GM12878 (cell line): ENCODE results near the gene ANKRD24. TPM values are rescaled to one million over a fixed set of nuclear protein-coding genes. Genes with fewer than 3 reads are reported as not detected.

Source experiments
- ATAC-seq: fragments of 200-7000 bp; cut with Tn5 transposase; 3 replicates; pipeline ENCODE4 v1.9.1; 2020; ENCODE audit warnings: mild to moderate bottlenecking, moderate library complexity
- BruUV-seq: library from RNA; stranded (reverse); fragments of 400-500 nt; replicated peaks from 2 replicates; lab custom pipeline; 2021; lab: Mats Ljungman, UMichigan
- CTCF ChIA-PET: fragments of 300-600 bp; sonication (Branson Sonifier 250); formaldehyde crosslinking; extraction: SDS; loops from one replicate; lab custom pipeline; 2021; ENCODE audit warnings: inconsistent platforms; lab: Yijun Ruan, JAX
- POLR2A ChIA-PET: fragments of 350-600 bp; formaldehyde crosslinking; extraction: SDS; loops from one replicate; lab custom pipeline; 2021; ENCODE audit warnings: inconsistent platforms; lab: Charles Lee
- RAD21 ChIA-PET: fragments of 300-600 bp; sonication (Branson Sonifier 250); formaldehyde crosslinking; loops from one replicate; lab custom pipeline; 2023; ENCODE audit warnings: antibody characterized with exemption; ENCODE audit not compliant: unreplicated experiment; lab: Charles Lee
- SMC1A ChIA-PET: fragments of 300-600 bp; sonication (Branson Sonifier 250); formaldehyde crosslinking; loops from one replicate; lab custom pipeline; 2023; ENCODE audit not compliant: unreplicated experiment, uncharacterized antibody; lab: Charles Lee
- DNase-seq: peaks from one replicate; pipeline ENCODE4 v3.0.0-alpha.2; 2011; ENCODE audit warnings: low read depth, low spot score
- FAIRE-seq: peaks from 3 replicates; lab custom pipeline; 2011; peaks lifted over from hg19 to GRCh38; lab: Jason Lieb, UNC
- H2AFZ ChIP-seq: 2 replicates; pipeline ENCODE4 v1.6.0; 2011; ENCODE audit warnings: low read depth, low read length, control low read depth; ENCODE audit not compliant: control insufficient read depth
- H3K27ac ChIP-seq: 2 replicates; pipeline ENCODE4 v1.5.1; 2011; ENCODE audit warnings: control low read depth; ENCODE audit not compliant: control insufficient read depth, insufficient read depth
- H3K27me3 ChIP-seq, 2 experiments: replicated peaks in 1 of 2; 2 replicates each; pipeline versions ENCODE4 v1.6.0 to v1.6.1; 2011; ENCODE audit warnings: low read length in 1 of 2; ENCODE audit not compliant: control insufficient read depth in 2 of 2, insufficient read depth in 2 of 2
- H3K36me3 ChIP-seq, 2 experiments: 2 replicates each; pipeline ENCODE4 v1.5.1; 2011; ENCODE audit warnings: low read length in 1 of 2; ENCODE audit not compliant: control insufficient read depth in 2 of 2, insufficient read depth in 2 of 2
- H3K4me1 ChIP-seq: 2 replicates; pipeline ENCODE4 v1.6.1; 2011; ENCODE audit warnings: mild to moderate bottlenecking, low read length, moderate library complexity, mixed read lengths; ENCODE audit not compliant: control insufficient read depth, insufficient read depth
- H3K4me2 ChIP-seq: 2 replicates; pipeline ENCODE4 v1.6.0; 2011; ENCODE audit warnings: control low read depth; ENCODE audit not compliant: control insufficient read depth, insufficient read depth
- H3K4me3 ChIP-seq: fragments of 200-600 bp; sonication (generic); 2 replicates; pipeline ENCODE4 v1.5.1; 2016
- H3K79me2 ChIP-seq: 2 replicates; pipeline ENCODE4 v1.6.0; 2011; ENCODE audit warnings: low read length; ENCODE audit not compliant: control insufficient read depth, insufficient read depth
- H3K9ac ChIP-seq: 2 replicates; pipeline ENCODE4 v1.8.0; 2011; ENCODE audit warnings: low read length, control low read depth, mixed read lengths; ENCODE audit not compliant: control insufficient read depth, insufficient read depth
- H3K9me3 ChIP-seq: replicated peaks from 3 replicates; pipeline ENCODE4 v1.5.1; 2011; ENCODE audit warnings: mild to moderate bottlenecking, low read length; ENCODE audit not compliant: control insufficient read depth, insufficient read depth
- H4K20me1 ChIP-seq: 2 replicates; pipeline ENCODE4 v1.6.0; 2011; ENCODE audit not compliant: control insufficient read depth, insufficient read depth
- BMI1 ChIP-seq: fragments of 450-650 bp; IDR thresholded peaks from 2 replicates; pipeline ENCODE4 v1.6.1; 2016; ENCODE audit warnings: mild to moderate bottlenecking, moderate library complexity, borderline replicate concordance
- EED ChIP-seq: sonication (generic); IDR thresholded peaks from 2 replicates; pipeline ENCODE4 v1.6.1; 2016; ENCODE audit warnings: antibody characterized with exemption, low read depth
- IRF4 ChIP-seq: IDR thresholded peaks from 2 replicates; pipeline ENCODE4 v1.6.1; 2011; ENCODE audit warnings: low read depth, low read length
- KAT2A ChIP-seq: conservative IDR thresholded peaks from 2 replicates; pipeline ENCODE4 v1.6.1; 2011; ENCODE audit warnings: low read depth, low read length; ENCODE audit not compliant: control insufficient read depth
- KDM1A ChIP-seq: fragments of 200-600 bp; sonication (generic); IDR thresholded peaks from 2 replicates; pipeline ENCODE4 v1.6.1; 2016; ENCODE audit warnings: borderline replicate concordance
- MEF2B ChIP-seq: fragments of 450-650 bp; IDR thresholded peaks from 2 replicates; pipeline ENCODE4 v1.6.1; 2018; ENCODE audit warnings: mild to moderate bottlenecking, moderate library complexity; ENCODE audit not compliant: partially characterized antibody, poor library complexity, severe bottlenecking
- NFXL1 ChIP-seq: fragments of 450-650 bp; IDR thresholded peaks from 2 replicates; pipeline ENCODE4 v1.6.1; 2017; ENCODE audit warnings: antibody characterized with exemption, mild to moderate bottlenecking, borderline replicate concordance
- PAX8 ChIP-seq: fragments of 450-650 bp; IDR thresholded peaks from 2 replicates; pipeline ENCODE4 v1.6.1; 2017; ENCODE audit warnings: mild to moderate bottlenecking, moderate library complexity
- RUNX3 ChIP-seq: IDR thresholded peaks from 2 replicates; pipeline ENCODE4 v1.6.1; 2012; ENCODE audit warnings: low read length, inconsistent platforms
- SIN3A ChIP-seq: IDR thresholded peaks from 2 replicates; pipeline ENCODE4 v1.6.1; 2012; ENCODE audit warnings: low read depth, low read length, improper control_type of control experiment
- ZNF207 ChIP-seq: fragments of 450-650 bp; IDR thresholded peaks from 2 replicates; pipeline ENCODE4 v1.6.1; 2014; ENCODE audit warnings: antibody characterized with exemption, mild to moderate bottlenecking, borderline replicate concordance
- WGBS: methylation state at CpG from one replicate; pipeline ENCODE4 v1.1.6; 2016; ENCODE audit warnings: low lambda C conversion rate; ENCODE audit not compliant: insufficient replicate concordance, insufficient coverage; ENCODE audit errors: missing lambda C conversion rate; 5-methylcytosine and 5-hydroxymethylcytosine counted together
- in situ Hi-C: fragments of 300-500 bp; cut with MboI; formaldehyde crosslinking; loops from 9 replicates; pipeline ENCODE4 v1.14.3; 2018; ENCODE audit warnings: mixed read lengths
- intact Hi-C: fragments of 100-400 bp; cut with micrococcal nuclease; formaldehyde crosslinking; loops from one replicate; pipeline ENCODE4 v1.14.2; 2022; ENCODE audit not compliant: unreplicated experiment
- polyA plus RNA-seq, 11 experiments: library from polyadenylated mRNA; depleted of rRNA in 4 of 11; unstranded in 6 of 11; stranded (reverse) in 5 of 11; fragments of >200 nt; fragmentation: Nextera tagmentation in 4 of 11; fragmentation: Illumina TruSeq in 1 of 11; extraction: Ambion mirVana in 4 of 11; extraction: Trizol in 1 of 11; gene quantifications; 1 replicate in 1 of 11; 2 replicates in 10 of 11; pipeline versions ENCODE4 v1.2.1 to v1.2.3, GENCODE V29; 2011 to 2016; ENCODE audit warnings: inconsistent platforms in 2 of 11, missing spikeins in 2 of 11, low read depth in 1 of 11
- total RNA-seq, 4 experiments: library from RNA; depleted of rRNA in 3 of 4; stranded (reverse); fragments of >200 nt in 3 of 4; fragmentation: Illumina TruSeq in 1 of 4; extraction: Trizol in 1 of 4; gene quantifications; 2 replicates each; pipeline versions ENCODE4 v1.2.1 to v1.2.3, GENCODE V29; 2013 to 2021
- TF ChIP-seq, protein P1 (sequence below): fragments of 450-650 bp; IDR thresholded peaks from 2 replicates; pipeline ENCODE4 v1.6.1; 2018; ENCODE audit warnings: borderline replicate concordance, mild to moderate bottlenecking; ENCODE audit not compliant: partially characterized antibody
- TF ChIP-seq, protein P2 (sequence below): fragments of 450-650 bp; formaldehyde crosslinking; IDR thresholded peaks from 2 replicates; pipeline ENCODE4 v1.4.0; 2020; ENCODE audit warnings: mild to moderate bottlenecking, moderate library complexity
- TF ChIP-seq, protein P3 (sequence below): IDR thresholded peaks from 2 replicates; pipeline ENCODE4 v1.6.1; 2011; ENCODE audit warnings: mild to moderate bottlenecking, low read depth, low read length, moderate library complexity; ENCODE audit not compliant: insufficient replicate concordance
- TF ChIP-seq, protein P4 (sequence below): fragments of 150-350 bp; IDR thresholded peaks from 2 replicates; pipeline ENCODE4 v1.6.1; 2014; ENCODE audit warnings: mild to moderate bottlenecking, low read depth, low read length

Gene ANKRD24
- total and polyA plus RNA-seq, 10 of the 15 experiments (the other 5 are each of a cell fraction or from before 2014, with no cell fraction given), result 0.02 to 0.59 (median 0.35) TPM; not detected in 1

- Histone ChIP-seq H4K20me1 (no peaks in the 10 kb centered on the region), H2AFZ (no peak overlapping the region), H3K9me3 (no peaks in the 10 kb centered on the region; the same call in 2 of the 3 replicates), H3K27me3 (no peaks in the 10 kb centered on the region; a peak in 1 of 4 replicates), H3K79me2 (no peaks in the 10 kb centered on the region), H3K4me1 (no peaks in the 10 kb centered on the region), H3K27ac (no peak overlapping the region), H3K36me3 (no peaks in the 10 kb centered on the region), H3K4me3 (no peak overlapping the region), H3K9ac (no peak overlapping the region), H3K4me2 (no peak overlapping the region)
- DNase-seq, result no peak
- in situ Hi-C loops (no loop called here), intact Hi-C loops (no loop called here)
- POLR2A ChIA-PET, result no interaction called here
- SMC1A ChIA-PET, result no interaction called here
- CTCF ChIA-PET, result no interaction called here
- BruUV-seq, result no TSS peak
- 20% methylated on average over 7 of the region's 7 CpGs for WGBS
- no peak for ATAC-seq
- no peak for FAIRE-seq
- RAD21 ChIA-PET, result no interaction called here
- TF ChIP-seq, protein P1, sequence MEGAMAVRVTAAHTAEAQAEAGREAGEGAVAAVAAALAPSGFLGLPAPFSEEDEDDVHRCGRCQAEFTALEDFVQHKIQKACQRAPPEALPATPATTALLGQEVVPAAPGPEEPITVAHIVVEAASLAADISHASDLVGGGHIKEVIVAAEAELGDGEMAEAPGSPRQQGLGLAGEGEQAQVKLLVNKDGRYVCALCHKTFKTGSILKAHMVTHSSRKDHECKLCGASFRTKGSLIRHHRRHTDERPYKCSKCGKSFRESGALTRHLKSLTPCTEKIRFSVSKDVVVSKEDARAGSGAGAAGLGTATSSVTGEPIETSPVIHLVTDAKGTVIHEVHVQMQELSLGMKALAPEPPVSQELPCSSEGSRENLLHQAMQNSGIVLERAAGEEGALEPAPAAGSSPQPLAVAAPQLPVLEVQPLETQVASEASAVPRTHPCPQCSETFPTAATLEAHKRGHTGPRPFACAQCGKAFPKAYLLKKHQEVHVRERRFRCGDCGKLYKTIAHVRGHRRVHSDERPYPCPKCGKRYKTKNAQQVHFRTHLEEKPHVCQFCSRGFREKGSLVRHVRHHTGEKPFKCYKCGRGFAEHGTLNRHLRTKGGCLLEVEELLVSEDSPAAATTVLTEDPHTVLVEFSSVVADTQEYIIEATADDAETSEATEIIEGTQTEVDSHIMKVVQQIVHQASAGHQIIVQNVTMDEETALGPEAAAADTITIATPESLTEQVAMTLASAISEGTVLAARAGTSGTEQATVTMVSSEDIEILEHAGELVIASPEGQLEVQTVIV, result no peak
- no peak for TF ChIP-seq RUNX3
- no peak for TF ChIP-seq KAT2A
- TF ChIP-seq, protein P2, sequence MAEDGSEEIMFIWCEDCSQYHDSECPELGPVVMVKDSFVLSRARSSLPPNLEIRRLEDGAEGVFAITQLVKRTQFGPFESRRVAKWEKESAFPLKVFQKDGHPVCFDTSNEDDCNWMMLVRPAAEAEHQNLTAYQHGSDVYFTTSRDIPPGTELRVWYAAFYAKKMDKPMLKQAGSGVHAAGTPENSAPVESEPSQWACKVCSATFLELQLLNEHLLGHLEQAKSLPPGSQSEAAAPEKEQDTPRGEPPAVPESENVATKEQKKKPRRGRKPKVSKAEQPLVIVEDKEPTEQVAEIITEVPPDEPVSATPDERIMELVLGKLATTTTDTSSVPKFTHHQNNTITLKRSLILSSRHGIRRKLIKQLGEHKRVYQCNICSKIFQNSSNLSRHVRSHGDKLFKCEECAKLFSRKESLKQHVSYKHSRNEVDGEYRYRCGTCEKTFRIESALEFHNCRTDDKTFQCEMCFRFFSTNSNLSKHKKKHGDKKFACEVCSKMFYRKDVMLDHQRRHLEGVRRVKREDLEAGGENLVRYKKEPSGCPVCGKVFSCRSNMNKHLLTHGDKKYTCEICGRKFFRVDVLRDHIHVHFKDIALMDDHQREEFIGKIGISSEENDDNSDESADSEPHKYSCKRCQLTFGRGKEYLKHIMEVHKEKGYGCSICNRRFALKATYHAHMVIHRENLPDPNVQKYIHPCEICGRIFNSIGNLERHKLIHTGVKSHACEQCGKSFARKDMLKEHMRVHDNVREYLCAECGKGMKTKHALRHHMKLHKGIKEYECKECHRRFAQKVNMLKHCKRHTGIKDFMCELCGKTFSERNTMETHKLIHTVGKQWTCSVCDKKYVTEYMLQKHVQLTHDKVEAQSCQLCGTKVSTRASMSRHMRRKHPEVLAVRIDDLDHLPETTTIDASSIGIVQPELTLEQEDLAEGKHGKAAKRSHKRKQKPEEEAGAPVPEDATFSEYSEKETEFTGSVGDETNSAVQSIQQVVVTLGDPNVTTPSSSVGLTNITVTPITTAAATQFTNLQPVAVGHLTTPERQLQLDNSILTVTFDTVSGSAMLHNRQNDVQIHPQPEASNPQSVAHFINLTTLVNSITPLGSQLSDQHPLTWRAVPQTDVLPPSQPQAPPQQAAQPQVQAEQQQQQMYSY (CRISPR knock-in tag), result no peak
- TF ChIP-seq KDM1A, result no peak
- no peak for TF ChIP-seq ZNF207
- TF ChIP-seq, protein P3, sequence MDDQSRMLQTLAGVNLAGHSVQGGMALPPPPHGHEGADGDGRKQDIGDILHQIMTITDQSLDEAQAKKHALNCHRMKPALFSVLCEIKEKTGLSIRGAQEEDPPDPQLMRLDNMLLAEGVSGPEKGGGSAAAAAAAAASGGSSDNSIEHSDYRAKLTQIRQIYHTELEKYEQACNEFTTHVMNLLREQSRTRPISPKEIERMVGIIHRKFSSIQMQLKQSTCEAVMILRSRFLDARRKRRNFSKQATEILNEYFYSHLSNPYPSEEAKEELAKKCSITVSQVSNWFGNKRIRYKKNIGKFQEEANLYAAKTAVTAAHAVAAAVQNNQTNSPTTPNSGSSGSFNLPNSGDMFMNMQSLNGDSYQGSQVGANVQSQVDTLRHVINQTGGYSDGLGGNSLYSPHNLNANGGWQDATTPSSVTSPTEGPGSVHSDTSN, result no peak
- no peak for TF ChIP-seq IRF4
- TF ChIP-seq SIN3A, result no peak
- TF ChIP-seq, protein P4, sequence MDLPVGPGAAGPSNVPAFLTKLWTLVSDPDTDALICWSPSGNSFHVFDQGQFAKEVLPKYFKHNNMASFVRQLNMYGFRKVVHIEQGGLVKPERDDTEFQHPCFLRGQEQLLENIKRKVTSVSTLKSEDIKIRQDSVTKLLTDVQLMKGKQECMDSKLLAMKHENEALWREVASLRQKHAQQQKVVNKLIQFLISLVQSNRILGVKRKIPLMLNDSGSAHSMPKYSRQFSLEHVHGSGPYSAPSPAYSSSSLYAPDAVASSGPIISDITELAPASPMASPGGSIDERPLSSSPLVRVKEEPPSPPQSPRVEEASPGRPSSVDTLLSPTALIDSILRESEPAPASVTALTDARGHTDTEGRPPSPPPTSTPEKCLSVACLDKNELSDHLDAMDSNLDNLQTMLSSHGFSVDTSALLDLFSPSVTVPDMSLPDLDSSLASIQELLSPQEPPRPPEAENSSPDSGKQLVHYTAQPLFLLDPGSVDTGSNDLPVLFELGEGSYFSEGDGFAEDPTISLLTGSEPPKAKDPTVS, result no peak
- no peak for TF ChIP-seq NFXL1
- TF ChIP-seq BMI1, result no peak
- TF ChIP-seq EED, result no peak
- TF ChIP-seq PAX8, result no peak
- no peak for TF ChIP-seq MEF2B
Observed at GRCh38 chr19:4194353-4194752, 11.9 kb downstream of the ANKRD24 start.
